ENCODE data around the gene TAC3.
"Not testable (repeated sequence)": the region's sequence is repeated elsewhere in the genome, so short reads cannot be mapped to it uniquely, and the experiment has no call there.

TAC3 gene

DNA sequence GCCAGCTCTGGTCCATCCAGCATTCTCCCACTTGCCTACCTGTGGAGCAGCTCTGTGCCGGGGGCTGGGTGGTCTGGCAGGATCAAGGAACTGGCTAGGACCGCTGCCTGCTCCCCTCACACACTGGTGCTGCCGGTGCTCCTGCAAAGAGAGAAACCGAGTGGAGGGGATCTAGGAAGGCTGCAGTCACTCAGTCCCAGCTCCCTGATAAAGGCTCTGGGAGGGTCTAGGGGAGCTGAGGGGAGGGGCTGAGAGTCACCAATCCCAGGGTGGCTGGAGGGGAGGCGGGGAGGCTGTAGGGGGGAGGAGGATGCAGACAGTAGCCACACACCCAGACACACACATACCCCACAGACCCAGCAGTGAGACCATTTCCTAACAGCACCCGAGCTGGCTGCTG is at the start of gene TAC3:
TAC3 (minus strand) TSS at position 182 of the 400 bp plus-strand sequence. CDS start 732 bp downstream, outside the sequence.
- no peak within 1 kb of the TSS for H3K4me3 ChIP-seq (ENCODE audit: low read length)
- TF ChIP-seq, protein P1, sequence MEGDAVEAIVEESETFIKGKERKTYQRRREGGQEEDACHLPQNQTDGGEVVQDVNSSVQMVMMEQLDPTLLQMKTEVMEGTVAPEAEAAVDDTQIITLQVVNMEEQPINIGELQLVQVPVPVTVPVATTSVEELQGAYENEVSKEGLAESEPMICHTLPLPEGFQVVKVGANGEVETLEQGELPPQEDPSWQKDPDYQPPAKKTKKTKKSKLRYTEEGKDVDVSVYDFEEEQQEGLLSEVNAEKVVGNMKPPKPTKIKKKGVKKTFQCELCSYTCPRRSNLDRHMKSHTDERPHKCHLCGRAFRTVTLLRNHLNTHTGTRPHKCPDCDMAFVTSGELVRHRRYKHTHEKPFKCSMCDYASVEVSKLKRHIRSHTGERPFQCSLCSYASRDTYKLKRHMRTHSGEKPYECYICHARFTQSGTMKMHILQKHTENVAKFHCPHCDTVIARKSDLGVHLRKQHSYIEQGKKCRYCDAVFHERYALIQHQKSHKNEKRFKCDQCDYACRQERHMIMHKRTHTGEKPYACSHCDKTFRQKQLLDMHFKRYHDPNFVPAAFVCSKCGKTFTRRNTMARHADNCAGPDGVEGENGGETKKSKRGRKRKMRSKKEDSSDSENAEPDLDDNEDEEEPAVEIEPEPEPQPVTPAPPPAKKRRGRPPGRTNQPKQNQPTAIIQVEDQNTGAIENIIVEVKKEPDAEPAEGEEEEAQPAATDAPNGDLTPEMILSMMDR (conservative IDR thresholded peaks at IDR 0.05; ENCODE audit: low read depth, low read length) = no peak
- no peak for DNase-seq (ENCODE audit: low read depth)

DNA sequence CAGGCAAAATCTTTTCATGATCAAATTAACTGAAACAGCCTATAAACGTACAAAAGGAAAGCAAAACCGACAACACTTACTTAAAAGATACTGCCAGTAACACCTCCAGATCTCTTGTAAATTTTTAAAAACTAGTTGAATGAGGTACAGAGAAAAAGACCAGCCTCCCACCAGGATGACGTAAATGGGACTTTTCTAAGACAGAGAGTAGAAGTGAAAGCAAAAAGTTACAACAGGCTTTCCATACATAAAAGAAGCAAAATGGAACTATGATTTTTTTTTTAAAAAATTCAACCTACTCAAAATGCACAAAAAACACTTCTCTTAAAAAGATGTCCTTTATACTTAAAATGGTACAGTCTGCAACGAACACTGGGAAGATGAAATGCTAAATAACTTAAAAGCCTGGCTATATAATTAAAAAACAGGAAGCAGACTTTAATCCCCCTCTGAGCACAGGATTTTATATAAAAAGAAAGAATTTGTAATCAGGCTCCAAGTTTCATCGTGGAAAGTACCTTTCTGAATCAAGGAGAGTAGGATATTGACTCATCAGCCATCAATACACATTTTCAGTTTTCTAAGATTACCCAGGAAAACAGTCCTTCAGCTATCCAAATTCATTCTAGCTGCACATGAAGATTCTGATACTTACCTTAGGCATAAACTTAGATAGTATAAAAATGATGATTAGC is 47.8 kb upstream of the TAC3 start:
- TF ChIP-seq, protein P1 (conservative IDR thresholded peaks at IDR 0.05; ENCODE audit: low read depth, low read length) = no peak
- DNase-seq (ENCODE audit: low read depth) = no peak
- no peak overlapping the region for H3K4me3 ChIP-seq (ENCODE audit: low read length)

DNA sequence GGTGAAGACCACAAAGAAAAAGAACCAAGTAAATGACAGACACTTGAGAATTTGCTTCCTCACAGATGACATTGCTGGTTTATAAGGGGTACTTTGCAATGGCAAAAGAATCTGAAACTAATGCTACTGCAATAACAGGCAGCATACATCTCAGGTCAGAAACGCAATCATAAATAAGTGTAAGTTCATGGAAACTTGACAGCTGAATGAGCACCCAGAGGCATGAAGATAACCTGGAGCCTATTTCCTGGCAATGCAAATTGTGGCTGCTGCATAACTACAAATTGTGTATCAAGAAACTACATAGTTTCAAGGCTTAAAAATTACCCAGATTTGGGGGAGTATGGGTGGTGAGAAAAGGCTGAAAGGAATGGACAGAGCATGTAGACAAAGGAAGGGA is 42.1 kb upstream of the TAC3 start:
- no peak for DNase-seq (ENCODE audit: low read depth)
- H3K4me3 ChIP-seq (ENCODE audit: low read length) = no peak overlapping the region
- TF ChIP-seq, protein P1 (conservative IDR thresholded peaks at IDR 0.05; ENCODE audit: low read depth, low read length) = no peak

DNA sequence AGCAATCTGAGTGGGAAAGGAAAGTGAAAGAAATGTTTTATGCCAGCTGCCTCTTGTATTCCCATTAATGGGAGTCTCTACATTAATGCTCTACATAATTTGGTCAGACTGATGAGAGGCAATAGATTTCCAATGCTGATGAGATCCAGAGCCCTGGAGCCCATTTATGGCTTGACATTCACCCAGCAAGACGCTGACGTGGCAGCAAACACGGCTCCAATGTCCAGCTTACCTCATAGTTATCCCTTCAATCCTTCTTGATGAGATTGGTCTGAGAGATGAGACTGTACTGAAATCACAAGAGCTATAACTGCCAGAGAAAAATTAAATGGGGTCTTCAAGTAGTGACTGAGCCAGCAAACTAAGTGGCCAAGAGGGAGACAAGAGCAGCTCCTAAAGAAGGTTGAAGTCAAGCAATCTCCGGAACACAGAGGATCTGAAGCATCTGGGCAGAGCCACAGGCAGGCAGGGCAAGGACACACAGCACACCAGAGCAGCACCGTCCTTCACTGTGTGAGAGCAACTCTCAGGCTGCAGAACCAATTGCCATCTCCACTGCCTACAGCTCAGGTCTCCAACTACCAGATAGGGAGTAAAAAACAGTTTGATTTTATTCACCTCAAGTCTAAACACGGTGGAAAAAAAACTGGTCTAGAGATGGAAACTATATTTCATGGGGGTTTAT is 40.9 kb upstream of the TAC3 start:
- TF ChIP-seq, protein P1 (conservative IDR thresholded peaks at IDR 0.05; ENCODE audit: low read depth, low read length) = no peak
- no peak for DNase-seq (ENCODE audit: low read depth)
- no peak overlapping the region for H3K4me3 ChIP-seq (ENCODE audit: low read length)

DNA sequence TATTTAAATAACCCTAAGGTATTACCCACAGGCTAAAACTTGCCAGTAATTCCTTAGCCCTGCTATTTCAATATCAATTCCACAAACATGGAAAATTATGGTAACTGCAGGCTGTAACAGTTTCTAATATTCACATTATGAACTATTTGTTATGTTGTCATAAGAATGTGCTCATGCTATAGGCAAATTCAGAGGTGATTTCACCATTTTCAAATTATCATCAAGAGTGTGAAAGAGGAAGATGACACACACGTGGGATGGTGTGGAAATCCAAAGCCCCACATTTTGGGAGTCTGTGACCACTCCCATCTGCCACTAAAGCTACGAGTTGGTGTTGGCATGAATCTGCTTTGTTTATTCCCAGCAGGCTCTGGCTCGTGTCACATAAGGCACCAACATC is 39.5 kb upstream of the TAC3 start:
- H3K4me3 ChIP-seq (ENCODE audit: low read length) = no peak overlapping the region
- DNase-seq (ENCODE audit: low read depth) = no peak
- TF ChIP-seq, protein P1 (conservative IDR thresholded peaks at IDR 0.05; ENCODE audit: low read depth, low read length) = no peak

DNA sequence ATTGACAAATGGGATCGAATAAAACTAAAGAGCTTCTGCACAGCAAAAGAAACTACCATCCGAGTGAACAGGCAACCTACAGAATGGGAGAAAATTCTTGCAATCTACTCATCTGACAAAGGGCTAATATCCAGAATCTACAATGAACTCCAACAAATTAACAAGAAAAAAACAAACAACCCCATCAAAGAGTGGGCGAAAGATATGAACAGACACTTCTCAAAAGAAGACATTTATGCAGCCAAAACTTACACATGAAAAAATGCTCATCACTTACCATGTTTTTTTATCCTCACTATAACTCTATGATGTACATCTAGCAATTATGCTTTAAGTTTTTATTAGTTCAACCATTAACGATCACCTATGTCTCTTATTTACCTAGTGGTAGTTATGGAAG is 37.6 kb upstream of the TAC3 start:
- DNase-seq (ENCODE audit: low read depth); H3K4me3 ChIP-seq (ENCODE audit: low read length): not testable (repeated sequence)

DNA sequence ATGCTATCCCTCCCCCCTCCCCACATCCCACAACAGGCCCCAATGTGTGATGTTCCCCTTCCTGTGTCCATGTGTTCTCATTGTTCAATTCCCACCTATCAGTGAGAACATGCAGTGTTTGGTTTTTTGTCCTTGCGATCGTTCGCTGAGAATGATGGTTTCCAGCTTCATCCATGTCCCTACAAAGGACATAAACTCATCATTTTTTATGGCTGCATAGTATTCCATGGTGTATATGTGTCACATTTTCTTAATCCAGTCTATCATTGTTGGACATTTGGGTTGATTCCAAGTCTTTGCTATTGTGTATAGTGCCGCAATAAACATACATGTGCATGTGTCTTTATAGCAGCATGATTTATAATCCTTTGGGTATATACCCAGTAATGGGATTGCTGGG is 36.8 kb upstream of the TAC3 start:
- not testable (repeated sequence) for H3K4me3 ChIP-seq (ENCODE audit: low read length); DNase-seq (ENCODE audit: low read depth)

DNA sequence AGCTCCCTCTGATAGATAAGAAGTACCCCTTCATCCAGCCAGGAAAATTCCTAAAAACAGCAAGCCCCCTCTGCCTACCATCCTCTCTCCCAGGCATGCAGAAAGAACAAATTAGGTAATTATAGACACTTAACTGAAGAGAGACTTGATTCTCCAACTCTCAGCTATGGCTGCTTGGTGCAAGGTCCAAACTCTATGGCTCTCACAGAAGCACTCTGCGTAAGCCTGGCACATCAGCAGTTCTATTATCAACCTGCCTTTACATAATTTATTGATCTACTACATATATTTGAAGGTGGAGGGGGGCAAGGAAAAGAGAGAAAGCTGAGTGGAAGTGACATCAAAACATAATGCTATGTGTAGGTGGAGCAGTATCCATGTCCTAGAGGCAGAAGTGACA is 34.7 kb upstream of the TAC3 start:
- no peak for DNase-seq (ENCODE audit: low read depth)
- TF ChIP-seq, protein P1 (conservative IDR thresholded peaks at IDR 0.05; ENCODE audit: low read depth, low read length) = no peak
- H3K4me3 ChIP-seq (ENCODE audit: low read length) = no peak overlapping the region
